GM12878 (cell line): ENCODE measurements around the gene NUP93. TPM values are rescaled to one million over a fixed set of nuclear protein-coding genes. Genes with fewer than 3 reads are reported as not detected.

Source experiments
- E2F8 ChIP-seq: fragments of 450-650 bp; IDR thresholded peaks from 2 replicates; pipeline ENCODE4 v1.6.1; 2018; ENCODE audit warnings: mild to moderate bottlenecking, low read depth, moderate library complexity; ENCODE audit not compliant: partially characterized antibody
- E4F1 ChIP-seq: fragments of 450-650 bp; IDR thresholded peaks from 2 replicates; pipeline ENCODE4 v1.6.1; 2018; ENCODE audit warnings: borderline replicate concordance, mild to moderate bottlenecking; ENCODE audit not compliant: partially characterized antibody
- ESRRA ChIP-seq: IDR thresholded peaks from 2 replicates; pipeline ENCODE4 v1.6.1; 2012; ENCODE audit warnings: mild to moderate bottlenecking, low read length, improper control_type of control experiment
- GATAD2B ChIP-seq: fragments of 450-650 bp; conservative IDR thresholded peaks from 2 replicates; pipeline ENCODE4 v1.6.1; 2017; ENCODE audit warnings: low read depth, mild to moderate bottlenecking, moderate library complexity
- HCFC1 ChIP-seq: fragments of 150-350 bp; IDR thresholded peaks from 2 replicates; pipeline ENCODE4 v1.6.1; 2014; ENCODE audit warnings: low read length
- HDGF ChIP-seq: fragments of 450-650 bp; IDR thresholded peaks from 2 replicates; pipeline ENCODE4 v1.6.1; 2016; ENCODE audit warnings: antibody characterized with exemption
- HSF1 ChIP-seq: fragments of 150-350 bp; IDR thresholded peaks from 2 replicates; pipeline ENCODE4 v1.6.1; 2014; ENCODE audit warnings: mild to moderate bottlenecking, low read depth, low read length
- IKZF2 ChIP-seq, 2 experiments: fragments of 450-650 bp; IDR thresholded peaks; 2 replicates each; pipeline ENCODE4 v1.6.1; 2017; ENCODE audit warnings: mild to moderate bottlenecking in 2 of 2, moderate library complexity in 2 of 2
- KAT2A ChIP-seq: conservative IDR thresholded peaks from 2 replicates; pipeline ENCODE4 v1.6.1; 2011; ENCODE audit warnings: low read depth, low read length; ENCODE audit not compliant: control insufficient read depth
- LARP7 ChIP-seq: fragments of 450-650 bp; IDR thresholded peaks from 2 replicates; pipeline ENCODE4 v1.6.1; 2017; ENCODE audit warnings: mild to moderate bottlenecking
- MLLT1 ChIP-seq: fragments of 450-650 bp; IDR thresholded peaks from 2 replicates; pipeline ENCODE4 v1.6.1; 2016; ENCODE audit warnings: mild to moderate bottlenecking
- NR2C1 ChIP-seq: fragments of 450-650 bp; IDR thresholded peaks from 2 replicates; pipeline ENCODE4 v1.6.1; 2017; ENCODE audit warnings: antibody characterized with exemption, mild to moderate bottlenecking, moderate library complexity
- POLR2AphosphoS5 ChIP-seq: IDR thresholded peaks from 2 replicates; pipeline ENCODE4 v1.6.1; 2011; ENCODE audit warnings: mild to moderate bottlenecking, low read length, inconsistent platforms
- RELB ChIP-seq: fragments of 450-650 bp; IDR thresholded peaks from 2 replicates; pipeline ENCODE4 v1.6.1; 2017; ENCODE audit warnings: low read depth, mild to moderate bottlenecking, moderate library complexity
- RFX5 ChIP-seq: IDR thresholded peaks from 2 replicates; pipeline ENCODE4 v1.6.1; 2011; ENCODE audit warnings: low read depth, low read length, improper control_type of control experiment
- SMAD5 ChIP-seq: IDR thresholded peaks from 2 replicates; pipeline ENCODE4 v1.6.1; 2016; ENCODE audit warnings: antibody characterized with exemption, low read depth
- STAT1 ChIP-seq: fragments of 450-650 bp; conservative IDR thresholded peaks from 2 replicates; pipeline ENCODE4 v1.6.1; 2014; ENCODE audit warnings: antibody characterized with exemption, mild to moderate bottlenecking
- SUPT20H ChIP-seq: IDR thresholded peaks from 2 replicates; pipeline ENCODE4 v1.6.1; 2011; ENCODE audit warnings: low read depth, mild to moderate bottlenecking, low read length, moderate library complexity, borderline replicate concordance; ENCODE audit not compliant: control insufficient read depth
- SUZ12 ChIP-seq: fragments of 200-600 bp; sonication (generic); IDR thresholded peaks from one replicate; pipeline ENCODE4 v1.6.1; 2018; ENCODE audit warnings: antibody characterized with exemption, mild to moderate bottlenecking; ENCODE audit not compliant: unreplicated experiment
- ZNF217 ChIP-seq: fragments of 450-650 bp; IDR thresholded peaks from 2 replicates; pipeline ENCODE4 v1.6.1; 2017; ENCODE audit warnings: antibody characterized with exemption, mild to moderate bottlenecking
- ZNF24 ChIP-seq: fragments of 450-650 bp; IDR thresholded peaks from 2 replicates; pipeline ENCODE4 v1.6.1; 2017; ENCODE audit warnings: antibody characterized with exemption, mild to moderate bottlenecking
- polyA plus RNA-seq, 11 experiments: library from polyadenylated mRNA; depleted of rRNA in 4 of 11; unstranded in 6 of 11; stranded (reverse) in 5 of 11; fragments of >200 nt; fragmentation: Nextera tagmentation in 4 of 11; fragmentation: Illumina TruSeq in 1 of 11; extraction: Ambion mirVana in 4 of 11; extraction: Trizol in 1 of 11; gene quantifications; 1 replicate in 1 of 11; 2 replicates in 10 of 11; pipeline versions ENCODE4 v1.2.1 to v1.2.3, GENCODE V29; 2011 to 2016; ENCODE audit warnings: inconsistent platforms in 2 of 11, missing spikeins in 2 of 11, low read depth in 1 of 11
- total RNA-seq, 4 experiments: library from RNA; depleted of rRNA in 3 of 4; stranded (reverse); fragments of >200 nt in 3 of 4; fragmentation: Illumina TruSeq in 1 of 4; extraction: Trizol in 1 of 4; gene quantifications; 2 replicates each; pipeline versions ENCODE4 v1.2.1 to v1.2.3, GENCODE V29; 2013 to 2021

NUP93 gene
- total and polyA plus RNA-seq, 10 of the 15 experiments (the other 5 are each of a cell fraction or from before 2014, with no cell fraction given) = 82.2 to 175 (median 101) TPM

- no peak for TF ChIP-seq HSF1
- TF ChIP-seq NR2C1 = no peak
- TF ChIP-seq POLR2AphosphoS5 = peak; percentile 95
- TF ChIP-seq SMAD5 = no peak
- peak; percentile 33 to 68; a peak in 3 of 4 replicates for TF ChIP-seq IKZF2 (IDR thresholded peaks at IDR 0.05)
- TF ChIP-seq RELB = no peak
- TF ChIP-seq RFX5 = no peak
- TF ChIP-seq SUPT20H = no peak
- TF ChIP-seq ESRRA = no peak
- no peak for TF ChIP-seq STAT1
- peak; percentile 100 for TF ChIP-seq LARP7
- no peak for TF ChIP-seq ZNF24
- TF ChIP-seq HCFC1 = no peak
- TF ChIP-seq E4F1 = no peak
- TF ChIP-seq KAT2A = no peak
- TF ChIP-seq E2F8 = no peak
- TF ChIP-seq SUZ12 = no peak
- TF ChIP-seq HDGF = no peak
- no peak; the same call in 1 of the 2 replicates for TF ChIP-seq GATAD2B
- no peak for TF ChIP-seq ZNF217
- TF ChIP-seq MLLT1 = no peak
These were observed 47.8 kb upstream of the NUP93 start, which contains the start of gene MT1X (continued) for GRCh38 chr16:56681939-56682702.
